Esophagus squamous epithelium (tissue), 4 donors: ENCODE data around the gene KCNMA1.

Source experiments
- CTCF ChIP-seq, 6 experiments: fragments of 450-650 bp in 4 of 6; fragments of 200-600 bp in 2 of 6; sonication (generic) in 2 of 6; IDR thresholded peaks; one replicate each; pipeline ENCODE4 v1.5.1; 2016 to 2019; ENCODE audit warnings: antibody characterized with exemption in 6 of 6, mild to moderate bottlenecking in 4 of 6, moderate library complexity in 4 of 6
- POLR2A ChIP-seq, 4 donors: fragments of 450-650 bp; IDR thresholded peaks; one replicate each; pipeline ENCODE4 v1.6.1; 2017; ENCODE audit warnings: antibody characterized with exemption in 4 of 4, mild to moderate bottlenecking in 4 of 4, moderate library complexity in 3 of 4

GRCh38 chr10:77180794-77181193 lies 456.8 kb downstream of the KCNMA1 start:
- TF ChIP-seq CTCF (IDR thresholded peaks at IDR 0.05) (no peak), POLR2A (IDR thresholded peaks at IDR 0.05) (no peak)
